ENCODE data around the gene P2RY14.

P2RY14 gene

DNA sequence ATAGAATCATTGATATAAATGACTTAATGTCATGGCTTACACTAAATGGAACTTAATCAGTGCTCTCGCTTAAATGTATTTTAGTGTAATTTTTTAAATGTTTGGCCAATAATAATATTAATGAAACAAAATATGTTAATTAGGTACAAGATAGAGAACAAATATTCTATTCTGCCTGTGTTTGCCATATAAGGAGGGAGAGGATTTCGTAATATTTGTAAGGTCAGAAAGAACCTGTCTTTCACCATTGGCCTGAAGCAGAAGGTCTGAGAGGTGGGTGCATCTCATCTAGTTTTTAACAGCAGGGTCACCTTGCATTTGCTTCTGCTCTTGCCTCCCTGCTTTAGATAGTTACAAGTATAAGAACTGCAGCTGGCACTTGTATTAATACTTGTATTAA lies 35.8 kb upstream of the P2RY14 start:
- H3K36me3 ChIP-seq (ENCODE audit: control insufficient read depth, low read depth, low read length) = no peaks in the 10 kb centered on the region
- no peak overlapping the region for H3K4me3 ChIP-seq (ENCODE audit: low read length)
- H3K27ac ChIP-seq (ENCODE audit: low read length) = no peak overlapping the region
- H3K4me1 ChIP-seq (ENCODE audit: control insufficient read depth, low read depth, low read length) = peaks cover 23% of the 10 kb centered on the region
- no peaks in the 10 kb centered on the region for H3K27me3 ChIP-seq (ENCODE audit: control insufficient read depth, insufficient read depth, low read length)
- no peak overlapping the region for H3K9ac ChIP-seq (ENCODE audit: low read length)
- H3K9me3 ChIP-seq (ENCODE audit: control insufficient read depth, low read depth, low read length) = no peaks in the 10 kb centered on the region

DNA sequence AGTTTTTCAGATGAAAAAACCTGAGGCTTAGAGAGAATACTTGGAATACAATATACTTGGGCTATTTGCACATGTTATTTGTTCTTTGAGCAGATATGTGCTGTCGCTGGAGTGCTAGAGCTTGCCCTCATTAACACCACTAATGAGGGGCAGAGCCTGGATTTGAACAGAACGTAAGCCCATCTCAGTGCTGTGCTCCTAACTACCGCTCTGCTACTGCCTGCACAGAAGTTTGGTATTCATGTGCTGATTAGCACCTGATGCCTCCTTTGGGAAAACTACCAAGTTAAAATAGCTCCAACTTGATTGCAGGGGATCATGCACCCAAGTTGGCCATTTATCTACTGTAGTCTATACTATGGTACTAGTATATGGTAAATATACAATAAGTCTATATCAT lies 34.6 kb upstream of the P2RY14 start:
- Histone ChIP-seq H3K27me3 (ENCODE audit: control insufficient read depth, insufficient read depth, low read length) (no peaks in the 10 kb centered on the region), H3K9ac (ENCODE audit: low read length) (no peak overlapping the region), H3K27ac (ENCODE audit: low read length) (no peak overlapping the region), H3K9me3 (ENCODE audit: control insufficient read depth, low read depth, low read length) (no peaks in the 10 kb centered on the region), H3K4me1 (ENCODE audit: control insufficient read depth, low read depth, low read length) (peaks cover 23% of the 10 kb centered on the region), H3K4me3 (ENCODE audit: low read length) (no peak overlapping the region), H3K36me3 (ENCODE audit: control insufficient read depth, low read depth, low read length) (no peaks in the 10 kb centered on the region)

DNA sequence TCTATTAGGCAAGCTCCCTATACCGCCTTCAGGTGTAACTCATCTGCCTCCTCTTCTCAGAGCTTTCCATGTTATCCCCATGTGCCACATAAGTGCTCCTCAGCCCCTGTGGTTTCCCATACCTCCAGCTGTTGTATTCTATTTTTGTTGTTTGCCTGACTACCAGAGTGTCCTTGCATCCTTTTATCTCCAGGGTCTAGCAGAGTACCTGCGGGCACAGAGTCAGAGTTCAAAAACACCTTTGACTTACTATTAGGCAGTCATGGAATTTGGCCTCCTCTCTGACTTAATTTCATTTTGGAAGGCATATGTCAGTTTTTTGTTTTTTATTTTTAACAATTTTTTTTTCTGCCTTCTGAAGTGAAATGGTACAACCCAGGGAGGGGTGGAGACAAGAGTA lies 31.2 kb upstream of the P2RY14 start:
- no peaks in the 10 kb centered on the region for H3K27me3 ChIP-seq (ENCODE audit: control insufficient read depth, insufficient read depth, low read length)
- H3K9me3 ChIP-seq (ENCODE audit: control insufficient read depth, low read depth, low read length) = no peaks in the 10 kb centered on the region
- H3K9ac ChIP-seq (ENCODE audit: low read length) = no peak overlapping the region
- no peaks in the 10 kb centered on the region for H3K36me3 ChIP-seq (ENCODE audit: control insufficient read depth, low read depth, low read length)
- peaks cover 33% of the 10 kb centered on the region for H3K4me1 ChIP-seq (ENCODE audit: control insufficient read depth, low read depth, low read length)
- H3K4me3 ChIP-seq (ENCODE audit: low read length) = no peak overlapping the region
- no peak overlapping the region for H3K27ac ChIP-seq (ENCODE audit: low read length)

DNA sequence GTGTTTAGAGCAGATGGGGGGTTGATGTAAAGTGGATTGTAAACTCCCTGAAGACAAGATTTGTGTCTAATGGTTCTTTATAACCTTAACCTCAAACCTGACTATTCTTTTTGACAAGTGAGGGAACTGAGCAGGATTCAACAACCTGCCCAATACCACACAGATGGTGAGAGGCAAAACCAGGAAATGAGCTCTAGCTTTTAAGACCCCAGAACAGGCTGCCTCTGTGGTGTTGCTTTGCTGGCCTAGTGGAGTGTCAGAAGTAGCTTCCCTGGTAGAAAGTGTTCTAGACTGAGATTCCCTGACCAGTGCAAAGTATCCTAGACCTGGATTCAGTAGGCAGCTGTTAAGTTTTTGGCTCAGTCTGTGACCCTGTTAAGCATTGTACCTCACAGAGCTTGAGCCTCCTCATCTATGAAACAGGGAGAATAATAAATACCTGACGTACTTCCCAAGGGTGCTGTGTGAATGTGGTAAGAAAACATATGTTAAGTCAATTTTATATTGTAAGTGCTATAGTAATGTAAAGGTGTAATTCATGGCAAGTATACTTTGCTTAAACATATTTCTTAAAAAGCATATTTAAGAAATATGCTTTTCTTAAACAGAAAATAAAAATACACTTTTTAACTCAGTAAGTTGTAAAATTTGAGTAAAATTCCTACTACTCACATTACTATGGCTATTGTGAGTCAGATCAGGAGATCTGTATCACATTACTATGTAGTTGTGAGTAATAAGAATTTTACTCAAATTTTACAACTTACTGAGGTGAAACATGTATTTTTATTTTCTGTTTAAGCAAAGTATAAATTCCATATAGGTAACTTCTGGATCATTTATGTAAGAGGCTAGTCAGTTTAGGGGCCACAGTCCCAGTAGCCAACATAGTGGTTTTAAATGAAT lies 29.5 kb upstream of the P2RY14 start:
- Histone ChIP-seq H3K36me3 (ENCODE audit: control insufficient read depth, low read depth, low read length) (no peaks in the 10 kb centered on the region), H3K4me1 (ENCODE audit: control insufficient read depth, low read depth, low read length) (peaks cover 27% of the 10 kb centered on the region), H3K9me3 (ENCODE audit: control insufficient read depth, low read depth, low read length) (no peaks in the 10 kb centered on the region), H3K27me3 (ENCODE audit: control insufficient read depth, insufficient read depth, low read length) (no peaks in the 10 kb centered on the region), H3K9ac (ENCODE audit: low read length) (no peak overlapping the region), H3K27ac (ENCODE audit: low read length) (no peak overlapping the region), H3K4me3 (ENCODE audit: low read length) (no peak overlapping the region)

DNA sequence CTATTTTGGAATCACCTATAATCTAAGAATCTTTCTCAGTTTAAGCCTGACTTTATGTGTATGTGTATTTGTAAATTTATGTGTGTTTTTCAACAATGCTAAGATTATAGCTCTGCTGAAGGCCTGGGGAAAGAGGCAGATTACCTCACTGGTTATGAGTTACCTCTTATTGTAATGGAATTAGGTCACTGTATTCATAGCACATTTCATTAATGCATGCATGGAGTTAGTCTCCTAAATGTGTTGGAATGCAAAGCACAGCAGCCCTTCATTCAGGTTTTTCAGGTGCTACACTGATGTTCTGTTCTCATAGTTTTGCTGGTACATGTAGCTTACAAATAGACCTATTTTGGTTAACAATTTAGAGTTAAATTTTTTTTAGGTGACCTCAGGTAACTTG lies 28.8 kb upstream of the P2RY14 start:
- Histone ChIP-seq H3K36me3 (ENCODE audit: control insufficient read depth, low read depth, low read length) (no peaks in the 10 kb centered on the region), H3K27ac (ENCODE audit: low read length) (no peak overlapping the region), H3K4me3 (ENCODE audit: low read length) (no peak overlapping the region), H3K4me1 (ENCODE audit: control insufficient read depth, low read depth, low read length) (peaks cover 27% of the 10 kb centered on the region), H3K9ac (ENCODE audit: low read length) (no peak overlapping the region), H3K9me3 (ENCODE audit: control insufficient read depth, low read depth, low read length) (no peaks in the 10 kb centered on the region), H3K27me3 (ENCODE audit: control insufficient read depth, insufficient read depth, low read length) (no peaks in the 10 kb centered on the region)

DNA sequence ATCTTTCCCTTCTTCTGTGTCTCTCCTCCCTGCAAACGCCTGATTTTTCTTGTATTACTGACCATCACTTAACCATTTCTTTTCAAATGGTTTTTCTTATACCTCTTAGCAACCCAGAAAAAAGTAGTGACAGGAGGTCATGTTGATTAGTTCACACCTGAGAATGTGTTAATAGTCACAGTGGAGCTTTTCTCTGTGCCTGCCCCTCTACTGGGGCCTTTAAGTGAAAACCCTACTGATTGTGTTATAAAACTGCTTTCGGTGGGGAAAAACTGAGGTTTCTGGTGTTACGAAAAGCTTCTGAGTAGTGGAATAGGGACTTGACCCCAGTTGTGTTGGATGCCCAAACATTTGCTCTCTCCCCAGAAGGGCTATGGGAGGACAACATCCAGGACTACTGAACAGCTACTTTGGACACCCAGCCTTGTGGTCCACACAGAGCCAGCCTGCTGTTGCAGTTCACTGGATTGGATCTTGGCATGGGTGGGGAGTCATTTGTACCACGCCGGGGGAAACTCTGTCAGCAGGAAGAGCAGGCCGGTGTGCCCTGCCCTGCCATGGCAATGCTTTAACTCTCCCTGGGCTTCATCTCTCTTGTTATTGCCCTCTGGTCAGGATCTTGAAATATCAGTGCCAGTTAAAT lies 27.9 kb upstream of the P2RY14 start:
- no peaks in the 10 kb centered on the region for H3K27me3 ChIP-seq (ENCODE audit: control insufficient read depth, insufficient read depth, low read length)
- no peaks in the 10 kb centered on the region for H3K36me3 ChIP-seq (ENCODE audit: control insufficient read depth, low read depth, low read length)
- no peak overlapping the region for H3K4me3 ChIP-seq (ENCODE audit: low read length)
- H3K9me3 ChIP-seq (ENCODE audit: control insufficient read depth, low read depth, low read length) = no peaks in the 10 kb centered on the region
- H3K4me1 ChIP-seq (ENCODE audit: control insufficient read depth, low read depth, low read length) = peaks cover 27% of the 10 kb centered on the region
- H3K27ac ChIP-seq (ENCODE audit: low read length) = no peak overlapping the region
- no peak overlapping the region for H3K9ac ChIP-seq (ENCODE audit: low read length)

DNA sequence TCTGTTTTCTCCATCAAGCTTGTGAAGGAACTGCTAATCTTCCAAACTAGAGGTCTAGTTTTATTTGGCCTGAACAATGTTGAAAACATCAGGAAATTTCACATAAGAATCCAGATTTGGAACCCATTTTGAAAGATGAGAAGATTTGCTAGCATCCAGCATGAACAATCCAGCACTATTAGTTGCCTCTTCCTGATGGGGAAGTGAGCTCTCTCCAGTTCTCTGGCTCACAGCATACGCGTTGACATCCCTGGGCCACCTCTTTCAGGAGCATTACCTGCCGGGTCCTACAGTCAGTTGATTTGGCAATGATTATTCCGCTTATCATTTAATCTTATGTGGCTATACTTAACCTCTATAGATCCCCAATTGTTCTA lies 27.4 kb upstream of the P2RY14 start:
- H3K27me3 ChIP-seq (ENCODE audit: control insufficient read depth, insufficient read depth, low read length) = no peaks in the 10 kb centered on the region
- H3K36me3 ChIP-seq (ENCODE audit: control insufficient read depth, low read depth, low read length) = no peaks in the 10 kb centered on the region
- H3K4me1 ChIP-seq (ENCODE audit: control insufficient read depth, low read depth, low read length) = peaks cover 27% of the 10 kb centered on the region
- H3K27ac ChIP-seq (ENCODE audit: low read length) = no peak overlapping the region
- no peaks in the 10 kb centered on the region for H3K9me3 ChIP-seq (ENCODE audit: control insufficient read depth, low read depth, low read length)
- no peak overlapping the region for H3K4me3 ChIP-seq (ENCODE audit: low read length)
- no peak overlapping the region for H3K9ac ChIP-seq (ENCODE audit: low read length)

DNA sequence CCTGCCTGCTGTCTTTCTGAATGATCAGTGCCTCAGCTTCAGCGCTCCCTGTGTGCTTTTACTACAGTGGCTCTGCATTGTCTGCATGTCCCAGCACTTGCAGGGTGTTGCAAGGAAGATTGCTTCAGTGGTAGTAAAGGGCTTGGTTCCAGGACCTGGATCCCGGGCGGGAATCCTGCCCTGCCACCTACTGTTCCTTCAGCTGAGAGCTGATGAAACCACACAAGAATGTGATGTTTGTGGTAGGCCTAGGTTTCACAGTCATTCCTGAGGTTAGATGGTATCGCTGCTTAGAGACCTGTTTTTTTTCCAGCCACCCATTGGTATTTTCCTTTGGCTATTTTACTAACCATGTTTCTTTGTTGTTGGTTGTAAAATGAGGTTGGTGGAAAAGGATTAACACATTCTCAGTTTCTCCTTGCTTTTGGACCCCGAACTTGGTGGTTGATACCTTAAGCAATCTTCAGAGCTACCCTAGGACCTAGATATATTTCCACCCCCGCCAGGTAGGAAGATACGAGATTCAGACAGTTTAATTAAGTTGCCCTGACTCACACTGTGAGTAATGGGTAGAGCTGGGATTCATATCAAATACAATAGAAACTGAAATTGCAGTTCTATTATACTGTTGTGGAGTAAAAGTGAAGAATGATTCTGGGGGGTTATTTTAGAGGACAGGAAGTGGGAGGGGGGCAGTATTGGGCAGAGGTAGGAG lies 26.9 kb upstream of the P2RY14 start:
- no peak overlapping the region for H3K9ac ChIP-seq (ENCODE audit: low read length)

DNA sequence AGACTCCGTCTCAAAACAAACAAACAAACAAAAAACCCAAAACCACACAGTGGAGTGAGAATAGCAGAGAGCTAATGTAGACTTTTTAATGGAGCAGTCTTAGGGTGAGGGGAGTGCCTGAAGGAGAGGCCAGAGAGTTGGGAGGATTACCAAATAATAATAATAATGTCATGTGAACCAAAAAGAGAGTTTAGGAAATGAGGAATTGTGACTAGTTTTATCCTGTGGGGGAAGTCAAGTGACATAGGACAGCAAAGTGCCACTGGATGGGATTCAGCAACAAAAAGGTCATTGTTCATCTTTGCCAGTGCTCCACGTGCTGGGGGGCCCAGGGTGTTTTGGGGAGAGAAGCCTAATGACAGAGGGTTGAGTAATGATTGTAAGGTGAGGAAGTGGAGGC lies 25.4 kb upstream of the P2RY14 start:
- no peak overlapping the region for H3K27ac ChIP-seq (ENCODE audit: low read length)
- no peaks in the 10 kb centered on the region for H3K9me3 ChIP-seq (ENCODE audit: control insufficient read depth, low read depth, low read length)
- H3K4me1 ChIP-seq (ENCODE audit: control insufficient read depth, low read depth, low read length) = peaks cover 27% of the 10 kb centered on the region
- H3K36me3 ChIP-seq (ENCODE audit: control insufficient read depth, low read depth, low read length) = no peaks in the 10 kb centered on the region
- H3K9ac ChIP-seq (ENCODE audit: low read length) = no peak overlapping the region
- no peaks in the 10 kb centered on the region for H3K27me3 ChIP-seq (ENCODE audit: control insufficient read depth, insufficient read depth, low read length)
- H3K4me3 ChIP-seq (ENCODE audit: low read length) = no peak overlapping the region

More for the DNA sequence above, 26.9 kb upstream of the P2RY14 start:
- H3K27ac ChIP-seq (ENCODE audit: low read length) = no peak overlapping the region
- H3K9me3 ChIP-seq (ENCODE audit: control insufficient read depth, low read depth, low read length) = no peaks in the 10 kb centered on the region
- no peak overlapping the region for H3K4me3 ChIP-seq (ENCODE audit: low read length)
- H3K4me1 ChIP-seq (ENCODE audit: control insufficient read depth, low read depth, low read length) = peaks cover 27% of the 10 kb centered on the region
- H3K36me3 ChIP-seq (ENCODE audit: control insufficient read depth, low read depth, low read length) = no peaks in the 10 kb centered on the region
- H3K27me3 ChIP-seq (ENCODE audit: control insufficient read depth, insufficient read depth, low read length) = no peaks in the 10 kb centered on the region

DNA sequence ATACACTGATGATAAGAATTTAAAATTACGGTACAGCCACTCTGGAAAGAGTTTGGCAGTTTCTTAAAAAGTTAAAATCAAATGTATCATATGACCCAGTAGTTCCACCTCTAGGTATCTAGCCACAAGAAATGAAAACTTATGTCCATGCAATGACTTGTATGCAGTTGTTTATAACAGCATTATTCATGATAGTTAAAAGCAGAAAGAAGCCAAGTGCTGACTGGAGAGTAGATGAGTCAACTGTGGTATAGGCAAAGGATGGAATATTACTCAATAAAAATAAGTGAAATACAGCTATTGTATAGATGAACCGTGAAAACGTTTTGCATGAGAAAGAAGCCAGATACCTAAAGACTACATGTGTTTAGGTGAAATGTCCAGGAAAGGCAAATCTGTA lies 23.4 kb upstream of the P2RY14 start:
- H3K4me1 ChIP-seq (ENCODE audit: control insufficient read depth, low read depth, low read length) = peaks cover 16% of the 10 kb centered on the region
- no peak overlapping the region for H3K27ac ChIP-seq (ENCODE audit: low read length)
- no peaks in the 10 kb centered on the region for H3K9me3 ChIP-seq (ENCODE audit: control insufficient read depth, low read depth, low read length)
- H3K4me3 ChIP-seq (ENCODE audit: low read length) = no peak overlapping the region
- no peak overlapping the region for H3K9ac ChIP-seq (ENCODE audit: low read length)
- no peaks in the 10 kb centered on the region for H3K36me3 ChIP-seq (ENCODE audit: control insufficient read depth, low read depth, low read length)
- H3K27me3 ChIP-seq (ENCODE audit: control insufficient read depth, insufficient read depth, low read length) = no peaks in the 10 kb centered on the region

DNA sequence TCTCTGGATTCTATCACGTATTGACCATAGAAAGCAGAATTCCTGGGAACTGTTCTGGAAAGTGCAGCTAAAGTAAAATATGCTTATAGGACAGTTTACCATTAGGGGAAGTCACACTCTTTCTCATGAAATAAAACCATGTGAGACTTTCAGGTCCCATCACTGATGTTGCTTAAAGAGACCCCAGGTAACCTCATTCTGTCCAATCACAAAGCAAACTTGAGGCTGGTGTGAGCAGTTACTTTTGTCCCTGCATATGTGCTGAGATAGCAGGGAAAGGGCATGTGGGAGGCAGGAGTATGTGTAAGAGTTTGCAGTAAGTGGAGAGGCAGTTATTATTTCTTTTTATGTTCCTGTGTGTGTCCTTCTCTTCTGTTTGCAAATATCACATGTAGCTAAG lies 22.2 kb upstream of the P2RY14 start:
- no peaks in the 10 kb centered on the region for H3K27me3 ChIP-seq (ENCODE audit: control insufficient read depth, insufficient read depth, low read length)
- H3K4me1 ChIP-seq (ENCODE audit: control insufficient read depth, low read depth, low read length) = peaks cover 8% of the 10 kb centered on the region
- H3K27ac ChIP-seq (ENCODE audit: low read length) = no peak overlapping the region
- no peak overlapping the region for H3K4me3 ChIP-seq (ENCODE audit: low read length)
- H3K36me3 ChIP-seq (ENCODE audit: control insufficient read depth, low read depth, low read length) = no peaks in the 10 kb centered on the region
- no peak overlapping the region for H3K9ac ChIP-seq (ENCODE audit: low read length)
- H3K9me3 ChIP-seq (ENCODE audit: control insufficient read depth, low read depth, low read length) = no peaks in the 10 kb centered on the region
